Measurements from ENCODE around the gene ENTR1. TPM values are rescaled to one million over a fixed set of nuclear protein-coding genes. Genes with fewer than 3 reads are reported as not detected.

Gene ENTR1
- total and polyA plus RNA-seq, 2 donors (not counting 1 experiment from before 2014, with no cell fraction given), result 77.7 to 86.3 TPM

DNA sequence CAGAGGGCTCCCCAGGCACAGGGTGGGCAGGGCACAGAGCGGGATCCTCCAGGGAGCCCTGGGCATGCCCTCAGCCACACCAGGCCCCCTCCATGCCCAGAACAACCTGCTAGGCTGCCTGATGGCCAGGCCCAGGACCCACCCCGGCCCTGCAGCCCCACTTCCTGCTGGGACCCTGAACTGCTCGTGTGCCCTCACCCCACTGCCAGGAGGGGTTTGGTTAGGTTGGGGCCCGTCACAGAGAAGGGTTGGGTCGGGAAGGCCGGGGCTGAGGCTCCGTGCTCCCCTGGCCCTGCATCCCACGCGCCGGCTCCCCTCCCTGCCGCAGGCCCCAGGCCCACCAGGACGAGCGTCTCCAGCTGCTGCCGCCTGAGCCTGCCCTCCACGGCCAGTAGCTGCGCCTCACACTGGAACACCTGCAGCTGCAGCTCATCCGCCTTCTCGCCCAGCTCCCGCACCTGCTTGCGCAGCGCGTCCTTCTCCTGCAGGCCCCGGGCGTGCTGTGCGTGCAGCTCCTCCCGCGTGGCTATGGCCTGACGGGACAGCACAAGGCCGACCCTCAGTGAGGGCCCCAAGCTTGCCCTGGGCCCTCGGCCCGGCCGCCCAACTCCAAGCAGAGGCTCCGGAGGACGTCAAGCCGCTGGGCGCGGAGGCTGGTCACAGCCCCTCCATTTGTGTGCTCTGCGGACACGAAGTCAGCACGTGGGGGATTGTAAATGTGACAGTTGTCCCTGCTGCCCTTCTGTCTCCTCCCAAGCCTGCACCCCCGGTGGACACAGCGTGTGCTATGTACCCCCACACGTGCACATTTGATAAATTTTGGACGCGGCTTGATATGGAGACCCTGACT lies 42.9 kb downstream of the ENTR1 start:
- DNase-seq, result no peak
- peaks cover 4% of the 10 kb centered on the region for H4K20me1 ChIP-seq (ENCODE audit: control insufficient read depth, insufficient read depth, low read length, poor library complexity, severe bottlenecking)
- no peak overlapping the region for H3K27ac ChIP-seq (ENCODE audit: low read length in 2 of 2)
- no peaks in the 10 kb centered on the region for H3K27me3 ChIP-seq (replicated peaks in 1 of 4; ENCODE audit: control extremely low read depth in 1 of 4, control insufficient read depth in 3 of 4, insufficient read depth in 4 of 4, low read length in 3 of 4)
- no peak overlapping the region for H3K4me2 ChIP-seq (replicated peaks; ENCODE audit: low read depth, low read length, poor library complexity, severe bottlenecking)
- no peak overlapping the region for H2AFZ ChIP-seq (ENCODE audit: insufficient read depth, low read depth, low read length, poor library complexity, severe bottlenecking)
- no peaks in the 10 kb centered on the region for H3K79me2 ChIP-seq (ENCODE audit: control insufficient read depth, insufficient read depth, low read length)
- no peak overlapping the region for H3K9ac ChIP-seq (ENCODE audit: low read length)
- H3K9me3 ChIP-seq (ENCODE audit: control extremely low read depth in 1 of 3, control insufficient read depth in 2 of 3, insufficient read depth in 1 of 3, low read length in 2 of 3), result peaks cover 0 to 10% (median 0%) of the 10 kb centered on the region in 3 donors
- intact Hi-C loops (cut with micrococcal nuclease), result no loop called here
- POLR2A ChIA-PET, result no interaction called here
- CTCF ChIA-PET, result no interaction called here
- peaks cover 9 to 15% of the 10 kb centered on the region in 2 donors for H3K4me1 ChIP-seq (ENCODE audit: control insufficient read depth in 2 of 2, insufficient read depth in 2 of 2, low read length in 2 of 2)
- TF ChIP-seq, protein P1, sequence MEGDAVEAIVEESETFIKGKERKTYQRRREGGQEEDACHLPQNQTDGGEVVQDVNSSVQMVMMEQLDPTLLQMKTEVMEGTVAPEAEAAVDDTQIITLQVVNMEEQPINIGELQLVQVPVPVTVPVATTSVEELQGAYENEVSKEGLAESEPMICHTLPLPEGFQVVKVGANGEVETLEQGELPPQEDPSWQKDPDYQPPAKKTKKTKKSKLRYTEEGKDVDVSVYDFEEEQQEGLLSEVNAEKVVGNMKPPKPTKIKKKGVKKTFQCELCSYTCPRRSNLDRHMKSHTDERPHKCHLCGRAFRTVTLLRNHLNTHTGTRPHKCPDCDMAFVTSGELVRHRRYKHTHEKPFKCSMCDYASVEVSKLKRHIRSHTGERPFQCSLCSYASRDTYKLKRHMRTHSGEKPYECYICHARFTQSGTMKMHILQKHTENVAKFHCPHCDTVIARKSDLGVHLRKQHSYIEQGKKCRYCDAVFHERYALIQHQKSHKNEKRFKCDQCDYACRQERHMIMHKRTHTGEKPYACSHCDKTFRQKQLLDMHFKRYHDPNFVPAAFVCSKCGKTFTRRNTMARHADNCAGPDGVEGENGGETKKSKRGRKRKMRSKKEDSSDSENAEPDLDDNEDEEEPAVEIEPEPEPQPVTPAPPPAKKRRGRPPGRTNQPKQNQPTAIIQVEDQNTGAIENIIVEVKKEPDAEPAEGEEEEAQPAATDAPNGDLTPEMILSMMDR (IDR thresholded peaks at IDR 0.05), result no peak
- no peak for TF ChIP-seq EZH2 (IDR thresholded peaks at IDR 0.05; ENCODE audit: borderline replicate concordance, insufficient read depth, low read depth, low read length, poor library complexity, severe bottlenecking)
- no peaks in the 10 kb centered on the region for H3K36me3 ChIP-seq (replicated peaks in 1 of 2; ENCODE audit: control extremely low read depth in 1 of 2, control insufficient read depth in 1 of 2, extremely low read depth in 1 of 2, insufficient read depth in 2 of 2, low read length in 1 of 2)
- Mint-ChIP-seq H3K27ac (no peak overlapping the region), H3K9me3 (ENCODE audit: insufficient read depth) (no peaks in the 10 kb centered on the region), H3K27me3 (no peaks in the 10 kb centered on the region), H3K4me3 (no peak overlapping the region), H3K4me1 (peaks cover 10% of the 10 kb centered on the region)
- no peak overlapping the region for H3K4me3 ChIP-seq (ENCODE audit: control extremely low read depth in 1 of 5, extremely low read depth in 1 of 5, insufficient read depth in 1 of 5, low read depth in 2 of 5, low read length in 4 of 5)
- no peak for ATAC-seq (ENCODE audit: low read depth)
- 95% methylated on average over 40 of the region's 45 CpGs for WGBS (ENCODE audit: insufficient coverage)

DNA sequence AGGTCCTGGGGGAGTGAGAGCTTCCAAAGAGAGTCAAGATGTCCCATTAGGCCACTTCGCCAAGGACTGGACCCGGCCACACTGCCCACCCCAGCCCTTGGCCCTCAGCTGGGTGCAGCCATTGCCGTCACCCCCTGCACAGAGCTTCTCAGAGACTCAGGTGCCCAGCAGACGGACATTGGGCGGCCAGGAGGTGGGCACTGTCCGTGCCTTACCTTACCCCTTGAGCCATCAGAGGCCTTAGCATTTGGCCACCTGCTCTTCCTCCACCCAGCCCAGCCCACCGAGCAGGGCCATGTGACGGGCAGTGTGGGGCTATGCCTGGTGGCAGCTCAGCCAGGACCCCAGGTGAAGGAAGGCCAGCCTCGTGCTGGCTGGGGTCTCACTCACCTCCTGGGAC lies 43.6 kb downstream of the ENTR1 start:
- POLR2A ChIA-PET, result interaction anchor here (0.6 kb wide), 1 partner anchor 265 kb away, joined by 3 read pairs; no protein-coding TSS in a partner anchor
- no peak for DNase-seq
- H3K9ac ChIP-seq (ENCODE audit: low read length), result no peak overlapping the region
- no peak overlapping the region for H2AFZ ChIP-seq (ENCODE audit: insufficient read depth, low read depth, low read length, poor library complexity, severe bottlenecking)
- H3K27me3 ChIP-seq (replicated peaks in 1 of 4; ENCODE audit: control extremely low read depth in 1 of 4, control insufficient read depth in 3 of 4, insufficient read depth in 4 of 4, low read length in 3 of 4), result no peaks in the 10 kb centered on the region
- H3K9me3 ChIP-seq (ENCODE audit: control extremely low read depth in 1 of 3, control insufficient read depth in 2 of 3, insufficient read depth in 1 of 3, low read length in 2 of 3), result peaks cover 0 to 10% (median 0%) of the 10 kb centered on the region in 3 donors
- 91% methylated on average over 9 of the region's 9 CpGs for WGBS (ENCODE audit: insufficient coverage)
- H3K4me1 ChIP-seq (ENCODE audit: control insufficient read depth in 2 of 2, insufficient read depth in 2 of 2, low read length in 2 of 2), result peaks cover 5 to 10% of the 10 kb centered on the region in 2 donors
- Mint-ChIP-seq H3K4me3 (no peak overlapping the region), H3K27me3 (no peaks in the 10 kb centered on the region), H3K4me1 (peaks cover 10% of the 10 kb centered on the region), H3K27ac (no peak overlapping the region), H3K9me3 (ENCODE audit: insufficient read depth) (no peaks in the 10 kb centered on the region)
- no peaks in the 10 kb centered on the region for H3K79me2 ChIP-seq (ENCODE audit: control insufficient read depth, insufficient read depth, low read length)
- peaks cover 0 to 1% of the 10 kb centered on the region in 2 experiments for H3K36me3 ChIP-seq (replicated peaks in 1 of 2; ENCODE audit: control extremely low read depth in 1 of 2, control insufficient read depth in 1 of 2, extremely low read depth in 1 of 2, insufficient read depth in 2 of 2, low read length in 1 of 2)
- H4K20me1 ChIP-seq (ENCODE audit: control insufficient read depth, insufficient read depth, low read length, poor library complexity, severe bottlenecking), result peaks cover 11% of the 10 kb centered on the region
- TF ChIP-seq, protein P1 (IDR thresholded peaks at IDR 0.05), result no peak
- no peak for TF ChIP-seq EZH2 (IDR thresholded peaks at IDR 0.05; ENCODE audit: borderline replicate concordance, insufficient read depth, low read depth, low read length, poor library complexity, severe bottlenecking)
- no peak overlapping the region for H3K4me3 ChIP-seq (ENCODE audit: control extremely low read depth in 1 of 5, extremely low read depth in 1 of 5, insufficient read depth in 1 of 5, low read depth in 2 of 5, low read length in 4 of 5)
- CTCF ChIA-PET, result no interaction called here
- H3K4me2 ChIP-seq (replicated peaks; ENCODE audit: low read depth, low read length, poor library complexity, severe bottlenecking), result no peak overlapping the region
- no peak overlapping the region for H3K27ac ChIP-seq (ENCODE audit: low read length in 2 of 2)
- no peak for ATAC-seq (ENCODE audit: low read depth)
- intact Hi-C loops (cut with micrococcal nuclease), result no loop called here

All from B cell (primary cell).